ENCODE results near the gene FLT3LG.

Gene FLT3LG

GRCh38 chr19:49520705-49521319 is 46.8 kb downstream of the FLT3LG start:
- DNase-seq: no peak

GRCh38 chr19:49524812-49525455 is 50.9 kb downstream of the FLT3LG start:
- DNase-seq: no peak

GRCh38 chr19:49528211-49528771 is 54.3 kb downstream of the FLT3LG start:
- DNase-seq: no peak

GRCh38 chr19:49530708-49531107 is 56.7 kb downstream of the FLT3LG start:
- DNase-seq: no peak

- DNase-seq: peak; percentile 75
These were observed 59.8 kb downstream of the FLT3LG start for GRCh38 chr19:49533551-49534488.

- DNase-seq: no peak
These were observed 60.8 kb downstream of the FLT3LG start for GRCh38 chr19:49534632-49535385.

All from NCI-H1436 (cell line).